CD4-positive, alpha-beta memory T cell (primary cell): ENCODE measurements around the gene GRIK1. TPM values are rescaled to one million over a fixed set of nuclear protein-coding genes. Genes with fewer than 3 reads are reported as not detected.

Experiments
- CTCF ChIA-PET: fragments of 350-600 bp; sonication (Branson Sonifier 250); formaldehyde crosslinking; loops from one replicate; lab custom pipeline; 2021; ENCODE audit warnings: inconsistent platforms; ENCODE audit not compliant: partially characterized antibody; lab: Charles Lee
- POLR2A ChIA-PET: fragments of 350-600 bp; sonication (Branson Sonifier 250); formaldehyde crosslinking; loops from one replicate; lab custom pipeline; 2021; ENCODE audit not compliant: partially characterized antibody; lab: Charles Lee
- DNase-seq, 5 donors: peaks; one replicate each; pipeline versions ENCODE4 v3.0.0 to v3.0.0-alpha.2; 2020 to 2022; ENCODE audit warnings: mixed read lengths in 1 of 5
- H3K27ac ChIP-seq: one replicate; pipeline ENCODE4 v1.7.0; 2013; ENCODE audit warnings: low read depth, low read length
- H3K27me3 ChIP-seq: 2 replicates; pipeline ENCODE4 v1.7.0; 2013; ENCODE audit warnings: mild to moderate bottlenecking, low read length, moderate library complexity; ENCODE audit not compliant: insufficient read depth
- H3K36me3 ChIP-seq: 2 replicates; pipeline ENCODE4 v1.7.0; 2013; ENCODE audit warnings: mild to moderate bottlenecking, low read length, moderate library complexity; ENCODE audit not compliant: insufficient read depth
- H3K4me1 ChIP-seq: 2 replicates; pipeline ENCODE4 v1.7.0; 2013; ENCODE audit warnings: mild to moderate bottlenecking, low read length, moderate library complexity; ENCODE audit not compliant: insufficient read depth
- H3K4me3 ChIP-seq, 2 donors: one replicate each; pipeline ENCODE4 v1.7.0; 2013; ENCODE audit warnings: low read length in 2 of 2, mild to moderate bottlenecking in 1 of 2
- H3K9me3 ChIP-seq, 2 donors: one replicate each; pipeline ENCODE4 v1.7.0; 2013; ENCODE audit warnings: low read length in 2 of 2, control low read depth in 1 of 2; ENCODE audit not compliant: control insufficient read depth in 1 of 2
- H3K27ac Mint-ChIP-seq, 7 donors: one replicate each; pipeline ENCODE4 v1.8.0; 2020 to 2021; ENCODE audit warnings: mixed read lengths in 7 of 7, mild to moderate bottlenecking in 6 of 7, inconsistent platforms in 3 of 7, moderate library complexity in 3 of 7
- H3K27me3 Mint-ChIP-seq, 2 donors: one replicate each; pipeline ENCODE4 v1.8.0; 2020 to 2021; ENCODE audit warnings: mixed read lengths in 2 of 2
- H3K36me3 Mint-ChIP-seq, 2 donors: one replicate each; pipeline ENCODE4 v1.8.0; 2020 to 2021; ENCODE audit warnings: mixed read lengths in 2 of 2, inconsistent platforms in 1 of 2, mild to moderate bottlenecking in 1 of 2
- H3K4me1 Mint-ChIP-seq, 4 donors: one replicate each; pipeline ENCODE4 v1.8.0; 2020 to 2021; ENCODE audit warnings: mixed read lengths in 4 of 4, mild to moderate bottlenecking in 1 of 4
- H3K4me3 Mint-ChIP-seq, 8 donors: one replicate each; pipeline ENCODE4 v1.8.0; 2020 to 2021; ENCODE audit warnings: mixed read lengths in 8 of 8, mild to moderate bottlenecking in 7 of 8, moderate library complexity in 6 of 8, inconsistent platforms in 3 of 8
- H3K9me3 Mint-ChIP-seq, 8 donors: one replicate each; pipeline ENCODE4 v1.8.0; 2020 to 2021; ENCODE audit warnings: mixed read lengths in 8 of 8, mild to moderate bottlenecking in 5 of 8, inconsistent platforms in 3 of 8, moderate library complexity in 1 of 8
- intact Hi-C: fragments of 100-400 bp; cut with micrococcal nuclease; formaldehyde crosslinking; loops from one replicate; pipeline ENCODE4 v1.15.1; 2023
- polyA plus RNA-seq, 2 donors: library from polyadenylated mRNA; unstranded; fragments of 300-500 nt; fragmentation: Illumina TruSeq; gene quantifications; one replicate each; pipeline ENCODE4 v1.2.3, GENCODE V29; 2021
- total RNA-seq, 2 experiments: library from RNA; stranded (reverse); gene quantifications; one replicate each; pipeline ENCODE4 v1.2.3, GENCODE V29; 2021

The GRIK1 gene
- total and polyA plus RNA-seq, 4 experiments from 2014 or later: not detected

DNA sequence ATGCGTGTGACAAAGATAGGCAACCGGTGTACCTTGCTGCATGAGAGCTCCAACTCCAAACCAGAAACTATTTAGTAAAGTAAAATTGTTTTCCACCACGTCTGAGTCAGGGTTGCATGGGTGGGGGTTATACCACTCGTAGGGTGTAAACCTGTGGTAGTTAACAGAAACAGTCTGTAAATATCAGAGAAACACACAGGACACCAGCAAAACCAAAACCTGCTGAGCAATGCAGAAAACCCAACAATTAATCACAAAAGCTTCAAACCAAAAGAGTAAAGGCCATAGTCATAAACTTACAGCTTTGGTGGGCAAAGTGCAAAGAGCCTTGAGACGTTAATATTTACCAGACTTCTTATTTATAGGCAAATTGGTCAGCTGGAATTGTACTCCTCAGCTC, 358.4 kb downstream of the GRIK1 start:
- Mint-ChIP-seq H3K4me3 (no peak overlapping the region), H3K9me3 (peaks cover 0 to 2% (median 0%) of the 10 kb centered on the region in 8 donors), H3K27ac (no peak overlapping the region), H3K4me1 (no peaks in the 10 kb centered on the region), H3K36me3 (peaks cover 0 to 7% of the 10 kb centered on the region in 2 donors), H3K27me3 (no peaks in the 10 kb centered on the region)
- intact Hi-C loops: no loop called here
- Histone ChIP-seq H3K9me3 (no peaks in the 10 kb centered on the region), H3K27me3 (no peaks in the 10 kb centered on the region), H3K4me1 (no peaks in the 10 kb centered on the region), H3K27ac (no peak overlapping the region), H3K36me3 (no peaks in the 10 kb centered on the region), H3K4me3 (no peak overlapping the region)
- DNase-seq: no peak
- POLR2A ChIA-PET: no interaction called here
- CTCF ChIA-PET: no interaction called here

DNA sequence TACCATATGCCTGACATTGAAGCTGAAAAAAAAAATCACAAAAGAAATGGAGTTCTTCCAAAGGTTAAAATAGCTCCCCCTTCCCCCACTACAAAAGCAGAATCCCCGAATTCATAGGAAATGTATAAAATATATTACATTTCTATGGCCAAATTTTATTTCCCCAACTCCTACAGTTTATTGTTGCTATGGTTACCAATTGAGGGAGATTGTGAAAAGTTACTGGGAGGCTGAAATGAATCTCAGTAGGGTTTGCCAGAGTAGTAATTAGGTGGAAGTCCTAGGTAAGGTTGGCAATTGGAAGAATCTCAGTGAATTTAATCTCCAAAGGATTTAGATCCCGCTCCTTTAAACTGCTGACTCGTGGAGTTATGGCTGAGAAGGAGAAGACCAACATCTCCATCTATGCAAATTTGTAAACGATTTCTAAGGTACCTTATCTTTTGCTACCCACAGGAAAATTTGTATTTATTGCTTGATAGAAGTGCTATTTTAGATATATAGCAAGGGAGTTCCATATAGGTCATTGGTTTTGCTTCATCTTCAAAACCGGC, 359.0 kb downstream of the GRIK1 start:
- H3K9me3 ChIP-seq: no peaks in the 10 kb centered on the region
- intact Hi-C loops: no loop called here
- POLR2A ChIA-PET: no interaction called here
- H3K4me1 Mint-ChIP-seq: no peaks in the 10 kb centered on the region
- no peak for DNase-seq
- H3K27ac ChIP-seq: no peak overlapping the region
- CTCF ChIA-PET: no interaction called here
- peaks cover 0 to 2% (median 0%) of the 10 kb centered on the region in 8 donors for H3K9me3 Mint-ChIP-seq
- H3K4me3 ChIP-seq: no peak overlapping the region
- no peaks in the 10 kb centered on the region for H3K4me1 ChIP-seq
- no peak overlapping the region for H3K27ac Mint-ChIP-seq
- H3K27me3 Mint-ChIP-seq: no peaks in the 10 kb centered on the region
- no peaks in the 10 kb centered on the region for H3K36me3 ChIP-seq
- peaks cover 0 to 12% of the 10 kb centered on the region in 2 donors for H3K36me3 Mint-ChIP-seq
- H3K27me3 ChIP-seq: no peaks in the 10 kb centered on the region
- no peak overlapping the region for H3K4me3 Mint-ChIP-seq

DNA sequence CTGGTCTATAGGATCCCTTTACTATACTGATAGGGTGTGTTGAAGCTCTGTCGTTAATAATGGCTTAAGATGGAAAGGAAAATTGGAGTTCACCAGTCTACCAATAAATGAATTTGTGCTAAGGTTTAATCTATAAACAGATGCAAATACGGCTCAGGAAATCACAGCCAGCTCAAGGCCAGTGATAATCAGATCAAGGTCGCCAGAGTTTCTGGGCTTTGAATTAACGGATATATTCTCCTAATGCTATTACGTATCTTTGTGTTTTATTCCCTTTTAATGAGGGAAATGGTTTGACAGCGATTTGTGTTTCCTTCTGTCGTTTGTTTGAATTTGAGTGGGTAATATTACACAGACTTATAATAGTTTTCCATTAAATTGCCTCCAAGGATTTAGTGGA, 361.5 kb downstream of the GRIK1 start:
- Mint-ChIP-seq H3K27ac (no peak overlapping the region), H3K27me3 (no peaks in the 10 kb centered on the region), H3K4me1 (no peaks in the 10 kb centered on the region), H3K9me3 (peaks cover 0 to 2% (median 0%) of the 10 kb centered on the region in 8 donors), H3K4me3 (no peak overlapping the region), H3K36me3 (peaks cover 0 to 12% of the 10 kb centered on the region in 2 donors)
- intact Hi-C loops: no loop called here
- Histone ChIP-seq H3K9me3 (no peaks in the 10 kb centered on the region), H3K27me3 (no peaks in the 10 kb centered on the region), H3K36me3 (no peaks in the 10 kb centered on the region), H3K4me1 (no peaks in the 10 kb centered on the region), H3K27ac (no peak overlapping the region), H3K4me3 (no peak overlapping the region)
- DNase-seq: no peak
- ChIA-PET POLR2A (no interaction called here), CTCF (no interaction called here)

DNA sequence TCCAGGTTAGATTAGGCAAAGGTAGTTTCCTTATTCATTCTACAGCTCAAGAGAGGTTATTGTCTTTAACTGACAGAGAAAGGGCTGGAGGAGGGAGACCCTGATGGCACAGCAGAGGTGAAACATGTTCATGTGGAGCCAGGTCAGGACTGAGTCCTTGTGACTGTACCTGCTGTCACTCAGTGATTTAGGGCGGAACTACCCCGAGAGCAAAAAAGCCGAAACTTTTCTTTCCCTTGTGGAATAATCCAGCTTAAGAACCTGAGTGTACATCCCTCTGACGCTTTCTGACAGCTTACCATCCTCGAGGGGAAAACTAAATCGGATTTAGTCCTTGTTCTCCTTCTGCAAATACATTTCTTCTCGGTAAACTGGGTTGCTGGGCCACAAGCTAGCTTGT, 367.8 kb downstream of the GRIK1 start:
- no peak overlapping the region for H3K4me3 ChIP-seq
- peaks cover 0 to 2% (median 0%) of the 10 kb centered on the region in 8 donors for H3K9me3 Mint-ChIP-seq
- no peaks in the 10 kb centered on the region for H3K27me3 Mint-ChIP-seq
- no peaks in the 10 kb centered on the region for H3K9me3 ChIP-seq
- H3K36me3 ChIP-seq: no peaks in the 10 kb centered on the region
- ChIA-PET POLR2A (no interaction called here), CTCF (no interaction called here)
- no peaks in the 10 kb centered on the region for H3K4me1 ChIP-seq
- H3K4me3 Mint-ChIP-seq: no peak overlapping the region
- peaks cover 0 to 11% of the 10 kb centered on the region in 2 donors for H3K36me3 Mint-ChIP-seq
- H3K27ac Mint-ChIP-seq: no peak overlapping the region
- no peak for DNase-seq
- H3K27me3 ChIP-seq: no peaks in the 10 kb centered on the region
- intact Hi-C loops: no loop called here
- H3K27ac ChIP-seq: no peak overlapping the region
- no peaks in the 10 kb centered on the region for H3K4me1 Mint-ChIP-seq

DNA sequence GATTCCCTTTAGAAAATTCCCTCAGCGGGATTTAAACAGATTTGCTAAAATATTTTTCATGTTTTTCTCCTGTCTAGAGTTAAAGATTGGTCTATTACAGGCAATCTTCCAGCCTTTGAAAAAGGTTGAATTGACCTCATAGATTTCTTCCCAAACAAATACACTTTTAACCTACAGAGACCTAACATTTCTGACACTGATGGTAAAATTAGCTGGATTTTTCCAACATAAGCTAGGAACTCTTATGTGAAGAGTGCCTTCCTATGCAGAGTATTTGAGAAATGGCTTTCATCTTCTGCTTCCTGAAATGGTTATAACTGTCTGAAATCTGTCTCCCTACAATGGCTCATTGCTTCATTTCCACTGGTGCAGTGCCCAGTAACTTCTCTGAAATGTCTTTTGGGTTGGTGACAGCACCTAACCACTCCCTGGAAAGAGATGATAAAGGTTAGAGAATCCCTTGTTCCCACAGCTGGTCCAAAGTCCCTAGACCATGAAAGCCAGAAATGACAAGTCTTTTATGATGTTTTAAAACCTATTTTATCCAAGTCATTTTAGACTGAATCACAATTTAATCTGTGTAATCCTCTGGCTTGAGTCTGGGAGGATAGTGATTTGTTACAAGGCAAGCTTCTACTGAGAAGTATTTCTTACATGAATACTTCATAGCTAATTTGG, 371.6 kb downstream of the GRIK1 start:
- peaks cover 0 to 2% (median 0%) of the 10 kb centered on the region in 8 donors for H3K9me3 Mint-ChIP-seq
- intact Hi-C loops: no loop called here

DNA sequence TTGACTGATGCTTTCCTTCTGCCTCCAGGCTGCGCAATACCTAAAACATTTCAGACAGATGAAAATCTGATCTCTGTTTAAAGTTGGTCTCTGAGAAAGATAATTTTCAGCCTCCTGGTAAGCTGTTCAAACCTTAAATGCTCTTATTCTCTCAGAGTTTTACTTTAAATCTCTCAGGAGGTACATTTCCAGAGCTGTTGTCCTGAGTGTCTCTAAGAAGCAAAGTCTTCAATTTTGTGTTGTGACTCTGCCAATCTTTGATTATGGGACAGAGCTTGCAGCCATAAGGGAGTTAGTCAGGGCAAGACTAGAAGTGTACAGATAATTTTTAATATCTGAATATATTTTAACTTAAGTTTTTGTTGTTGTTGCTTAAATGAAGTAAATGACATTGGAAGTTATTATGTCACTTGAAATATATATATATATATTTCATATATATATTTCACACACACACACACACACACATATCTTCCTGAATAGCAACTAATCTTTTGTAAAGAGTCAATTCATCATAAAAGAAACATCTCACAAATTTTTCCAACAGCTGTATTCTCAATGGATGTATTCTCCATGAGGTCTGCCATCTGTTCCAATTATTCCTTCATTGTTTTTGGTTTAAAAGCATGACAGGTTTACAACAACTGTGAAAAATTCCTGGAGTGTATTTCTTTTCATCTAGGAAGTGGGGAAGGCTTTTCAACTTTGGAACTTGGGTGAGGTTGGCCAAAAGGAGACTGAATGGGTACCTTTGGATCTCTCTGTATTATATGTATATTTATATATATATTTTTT, 381.7 kb downstream of the GRIK1 start:
- no peaks in the 10 kb centered on the region for H3K27me3 Mint-ChIP-seq
- no peaks in the 10 kb centered on the region for H3K4me1 ChIP-seq
- no peak overlapping the region for H3K4me3 Mint-ChIP-seq
- H3K27ac Mint-ChIP-seq: no peak overlapping the region
- no peak for DNase-seq
- H3K4me3 ChIP-seq: no peak overlapping the region
- no peaks in the 10 kb centered on the region for H3K9me3 Mint-ChIP-seq
- no peaks in the 10 kb centered on the region for H3K4me1 Mint-ChIP-seq
- no peaks in the 10 kb centered on the region for H3K9me3 ChIP-seq
- CTCF ChIA-PET: no interaction called here
- peaks cover 0 to 6% of the 10 kb centered on the region in 2 donors for H3K36me3 Mint-ChIP-seq
- POLR2A ChIA-PET: no interaction called here
- H3K27me3 ChIP-seq: no peaks in the 10 kb centered on the region
- H3K27ac ChIP-seq: no peak overlapping the region
- H3K36me3 ChIP-seq: no peaks in the 10 kb centered on the region
- intact Hi-C loops: no loop called here

More for the DNA sequence above, 371.6 kb downstream of the GRIK1 start:
- Mint-ChIP-seq H3K4me1 (no peaks in the 10 kb centered on the region), H3K27ac (no peak overlapping the region), H3K36me3 (no peaks in the 10 kb centered on the region), H3K4me3 (no peak overlapping the region), H3K27me3 (no peaks in the 10 kb centered on the region)
- Histone ChIP-seq H3K4me1 (no peaks in the 10 kb centered on the region), H3K4me3 (no peak overlapping the region), H3K27ac (no peak overlapping the region), H3K36me3 (no peaks in the 10 kb centered on the region), H3K9me3 (no peaks in the 10 kb centered on the region), H3K27me3 (no peaks in the 10 kb centered on the region)
- CTCF ChIA-PET: no interaction called here
- POLR2A ChIA-PET: no interaction called here
- no peak for DNase-seq

DNA sequence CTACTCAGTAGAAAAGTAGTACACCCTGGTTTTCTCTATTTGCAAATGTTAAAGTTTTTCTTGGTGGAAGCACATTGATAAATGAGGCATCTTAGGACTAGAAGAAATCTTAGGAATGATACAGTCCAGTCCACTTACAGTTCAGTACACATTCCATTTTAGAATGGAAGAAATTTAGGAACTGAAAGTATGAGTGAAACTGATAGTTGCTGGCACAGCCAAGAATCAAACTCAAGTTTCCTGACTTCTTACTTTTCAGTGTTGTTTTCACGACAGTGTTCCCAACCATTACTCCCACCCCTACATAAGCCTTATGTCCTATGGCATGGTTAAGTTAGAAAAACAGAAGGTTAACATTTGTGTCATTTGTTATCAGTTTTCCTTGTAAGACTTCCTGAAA, 382.6 kb downstream of the GRIK1 start:
- no peaks in the 10 kb centered on the region for H3K27me3 Mint-ChIP-seq
- H3K27ac Mint-ChIP-seq: no peak overlapping the region
- intact Hi-C loops: no loop called here
- no peak overlapping the region for H3K27ac ChIP-seq
- no peaks in the 10 kb centered on the region for H3K4me1 ChIP-seq
- ChIA-PET CTCF (no interaction called here), POLR2A (no interaction called here)
- no peaks in the 10 kb centered on the region for H3K4me1 Mint-ChIP-seq
- DNase-seq: no peak
- H3K4me3 ChIP-seq: no peak overlapping the region
- H3K9me3 Mint-ChIP-seq: no peaks in the 10 kb centered on the region
- no peak overlapping the region for H3K4me3 Mint-ChIP-seq
- H3K36me3 ChIP-seq: no peaks in the 10 kb centered on the region
- no peaks in the 10 kb centered on the region for H3K27me3 ChIP-seq
- H3K36me3 Mint-ChIP-seq: peaks cover 0 to 6% of the 10 kb centered on the region in 2 donors
- H3K9me3 ChIP-seq: no peaks in the 10 kb centered on the region
